GM06990 (cell line): ENCODE data around the gene MTRFR.

Experiments used
- DNase-seq: peaks from one replicate; pipeline ENCODE4 v3.0.0-alpha.2; 2011; ENCODE audit not compliant: insufficient read length; ENCODE audit errors: extremely low read depth
- H3K27me3 ChIP-seq: replicated peaks from 2 replicates; pipeline ENCODE4 v1.6.0; 2011; ENCODE audit warnings: low read length; ENCODE audit not compliant: control insufficient read depth, insufficient read depth
- H3K36me3 ChIP-seq: 2 replicates; pipeline ENCODE4 v1.5.1; 2011; ENCODE audit warnings: low read length; ENCODE audit not compliant: control insufficient read depth, insufficient read depth
- H3K4me3 ChIP-seq: replicated peaks from 2 replicates; pipeline ENCODE4 v1.5.1; 2011; ENCODE audit warnings: low read depth, mild to moderate bottlenecking, control low read depth, low read length
- CTCF ChIP-seq: IDR thresholded peaks from 2 replicates; pipeline ENCODE4 v1.5.1; 2011; ENCODE audit warnings: low read length, control low read depth, mild to moderate bottlenecking, inconsistent platforms; ENCODE audit not compliant: insufficient read depth, poor library complexity, severe bottlenecking

MTRFR gene

GRCh38 chr12:123263196-123263817 lies 30.1 kb downstream of the MTRFR start:
- H3K4me3 ChIP-seq: no peak overlapping the region
- no peaks in the 10 kb centered on the region for H3K27me3 ChIP-seq
- no peak for DNase-seq
- peaks cover 3% of the 10 kb centered on the region for H3K36me3 ChIP-seq
- TF ChIP-seq CTCF: no peak

GRCh38 chr12:123264642-123265041 lies 31.4 kb downstream of the MTRFR start:
- Histone ChIP-seq H3K4me3 (no peak overlapping the region), H3K27me3 (no peaks in the 10 kb centered on the region), H3K36me3 (peaks cover 3% of the 10 kb centered on the region)
- DNase-seq: no peak
- TF ChIP-seq CTCF: peak; percentile 47

- no peaks in the 10 kb centered on the region for H3K27me3 ChIP-seq
- no peak overlapping the region for H3K4me3 ChIP-seq
- H3K36me3 ChIP-seq: peaks cover 3% of the 10 kb centered on the region
- TF ChIP-seq CTCF: no peak
- DNase-seq: no peak
Observed at GRCh38 chr12:123265851-123266678, 32.8 kb downstream of the MTRFR start.

DNA sequence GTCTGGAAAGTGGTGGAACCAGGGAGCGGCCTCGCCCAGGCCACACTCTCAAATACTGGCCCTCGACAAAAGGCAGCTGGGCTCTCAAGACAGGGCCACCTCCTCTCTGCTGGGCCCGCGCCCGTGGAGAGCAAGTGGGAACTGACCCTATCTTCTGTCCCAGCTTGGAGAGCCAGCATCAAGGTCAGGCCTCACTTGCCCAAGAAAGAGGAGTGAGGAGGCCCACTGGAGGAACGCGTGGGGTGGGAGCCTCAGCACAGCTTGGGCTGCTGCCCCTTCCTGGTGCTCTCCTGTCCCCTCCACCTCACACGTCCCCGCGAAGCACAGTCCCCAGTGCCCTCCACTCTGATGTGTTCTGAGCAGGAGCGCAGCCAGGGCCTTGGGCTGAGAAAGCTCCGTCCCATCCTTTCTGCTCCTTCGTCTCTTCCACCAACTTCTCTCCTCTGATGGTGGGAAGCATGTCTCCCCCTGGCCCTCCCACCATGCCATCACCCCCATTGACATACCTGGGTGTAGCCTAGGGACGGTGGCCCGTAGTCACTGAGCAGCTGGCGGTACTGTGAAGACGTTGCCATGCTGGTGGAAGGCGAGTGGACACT lies 33.5 kb downstream of the MTRFR start:
- H3K36me3 ChIP-seq: no peaks in the 10 kb centered on the region; the same call in none of the 2 replicates
- H3K27me3 ChIP-seq: no peaks in the 10 kb centered on the region
- no peak for DNase-seq
- TF ChIP-seq CTCF: no peak
- H3K4me3 ChIP-seq: no peak overlapping the region

- no peak for TF ChIP-seq CTCF
- Histone ChIP-seq H3K4me3 (no peak overlapping the region), H3K36me3 (no peaks in the 10 kb centered on the region; the same call in none of the 2 replicates), H3K27me3 (no peaks in the 10 kb centered on the region)
- no peak for DNase-seq
Observed at GRCh38 chr12:123267335-123267920, 34.2 kb downstream of the MTRFR start.
